GM06990 (cell line): ENCODE data around the gene PTPRE.

ENCODE experiments used
- DNase-seq: peaks from one replicate; pipeline ENCODE4 v3.0.0-alpha.2; 2011; ENCODE audit not compliant: insufficient read length; ENCODE audit errors: extremely low read depth
- H3K27me3 ChIP-seq: replicated peaks from 2 replicates; pipeline ENCODE4 v1.6.0; 2011; ENCODE audit warnings: low read length; ENCODE audit not compliant: control insufficient read depth, insufficient read depth
- H3K36me3 ChIP-seq: 2 replicates; pipeline ENCODE4 v1.5.1; 2011; ENCODE audit warnings: low read length; ENCODE audit not compliant: control insufficient read depth, insufficient read depth
- H3K4me3 ChIP-seq: replicated peaks from 2 replicates; pipeline ENCODE4 v1.5.1; 2011; ENCODE audit warnings: low read depth, mild to moderate bottlenecking, control low read depth, low read length
- CTCF ChIP-seq: IDR thresholded peaks from 2 replicates; pipeline ENCODE4 v1.5.1; 2011; ENCODE audit warnings: low read length, control low read depth, mild to moderate bottlenecking, inconsistent platforms; ENCODE audit not compliant: insufficient read depth, poor library complexity, severe bottlenecking

Gene PTPRE

GRCh38 chr10:128099901-128100300 lies 193.0 kb downstream of the PTPRE start:
- Histone ChIP-seq H3K36me3 (peaks cover 37% of the 10 kb centered on the region), H3K27me3 (no peaks in the 10 kb centered on the region), H3K4me3 (no peak overlapping the region)
- no peak for TF ChIP-seq CTCF
- DNase-seq, result no peak

GRCh38 chr10:128101901-128102300 lies 195.0 kb downstream of the PTPRE start:
- no peak for DNase-seq
- no peaks in the 10 kb centered on the region for H3K27me3 ChIP-seq
- H3K4me3 ChIP-seq, result no peak overlapping the region
- TF ChIP-seq CTCF, result no peak
- H3K36me3 ChIP-seq, result peaks cover 52% of the 10 kb centered on the region

GRCh38 chr10:128102480-128103228 lies 195.8 kb downstream of the PTPRE start:
- TF ChIP-seq CTCF, result no peak
- H3K27me3 ChIP-seq, result no peaks in the 10 kb centered on the region
- H3K4me3 ChIP-seq, result no peak overlapping the region
- H3K36me3 ChIP-seq, result peaks cover 57% of the 10 kb centered on the region
- DNase-seq, result no peak

- H3K4me3 ChIP-seq, result no peak overlapping the region
- H3K36me3 ChIP-seq, result peaks cover 55% of the 10 kb centered on the region
- DNase-seq, result no peak
- no peak for TF ChIP-seq CTCF
- no peaks in the 10 kb centered on the region for H3K27me3 ChIP-seq
These were observed 196.4 kb downstream of the PTPRE start for GRCh38 chr10:128103229-128103714.

- peaks cover 47% of the 10 kb centered on the region for H3K36me3 ChIP-seq
- DNase-seq, result no peak
- no peaks in the 10 kb centered on the region for H3K27me3 ChIP-seq
- H3K4me3 ChIP-seq, result no peak overlapping the region
- TF ChIP-seq CTCF, result no peak
These were observed 198.5 kb downstream of the PTPRE start for GRCh38 chr10:128105383-128105782.
